Thoracic aorta (tissue), 2 donors: ENCODE results near the gene APP. TPM values are rescaled to one million over a fixed set of nuclear protein-coding genes. Genes with fewer than 3 reads are reported as not detected.
"Not testable (repeated sequence)": the region's sequence is repeated elsewhere in the genome, so short reads cannot be mapped to it uniquely, and the experiment has no call there.

Source experiments
- ATAC-seq: fragments of 150-250 bp; one replicate; pipeline ENCODE4 v1.8.0; 2017; ENCODE audit warnings: low read depth; ENCODE audit not compliant: insufficient number of reproducible peaks, low FRiP score
- DNase-seq: peaks from one replicate; pipeline ENCODE4 v3.0.0-alpha.2; 2020; ENCODE audit warnings: low spot score
- H3K27ac ChIP-seq, 2 donors: fragments of 200-600 bp; sonication (generic); 1 replicate in 1 of 2; 2 replicates in 1 of 2; pipeline ENCODE4 v1.5.1; 2016; ENCODE audit warnings: mild to moderate bottlenecking in 2 of 2, moderate library complexity in 2 of 2
- H3K27me3 ChIP-seq: fragments of 200-600 bp; sonication (generic); replicated peaks from 2 replicates; pipeline ENCODE4 v1.6.0; 2016; ENCODE audit warnings: mild to moderate bottlenecking; ENCODE audit not compliant: insufficient read depth
- H3K36me3 ChIP-seq: fragments of 200-600 bp; sonication (generic); one replicate; pipeline ENCODE4 v1.5.1; 2016
- H3K4me1 ChIP-seq, 2 donors: fragments of 200-600 bp; sonication (generic); 1 replicate in 1 of 2; 2 replicates in 1 of 2; pipeline versions ENCODE4 v1.5.1 to v1.6.0; 2016; ENCODE audit warnings: low read depth in 2 of 2, mild to moderate bottlenecking in 1 of 2; ENCODE audit not compliant: control insufficient read depth in 1 of 2
- H3K4me3 ChIP-seq: fragments of 200-600 bp; sonication (generic); 2 replicates; pipeline ENCODE4 v1.5.1; 2016; ENCODE audit warnings: mild to moderate bottlenecking
- H3K9me3 ChIP-seq: fragments of 200-600 bp; sonication (generic); 2 replicates; pipeline ENCODE4 v1.5.1; 2016
- CTCF ChIP-seq: fragments of 200-600 bp; sonication (generic); IDR thresholded peaks from one replicate; pipeline ENCODE4 v1.5.1; 2019; ENCODE audit warnings: antibody characterized with exemption
- total RNA-seq, 2 donors: library from RNA; depleted of rRNA; stranded (reverse); fragments of >200 nt; gene quantifications; one replicate each; pipeline versions ENCODE4 v1.1.0 to v1.2.3, GENCODE V29; 2016

The APP gene
- total RNA-seq, 2 donors from 2014 or later: 342 to 468 TPM

- Histone ChIP-seq H3K27me3 (no peaks in the 10 kb centered on the region), H3K9me3 (no peaks in the 10 kb centered on the region), H3K27ac (no peak overlapping the region), H3K4me1 (peaks cover 12 to 28% of the 10 kb centered on the region in 2 donors), H3K36me3 (no peaks in the 10 kb centered on the region), H3K4me3 (no peak overlapping the region)
- DNase-seq: no peak
- no peak for TF ChIP-seq CTCF
- ATAC-seq: no peak
These were observed 31.8 kb downstream of the APP start for GRCh38 chr21:26138615-26139257.

GRCh38 chr21:26137379-26138060 is 33.0 kb downstream of the APP start:
- Histone ChIP-seq H3K36me3 (no peaks in the 10 kb centered on the region), H3K4me1 (peaks cover 12 to 28% of the 10 kb centered on the region in 2 donors), H3K27ac (no peak overlapping the region), H3K9me3 (no peaks in the 10 kb centered on the region), H3K27me3 (no peaks in the 10 kb centered on the region), H3K4me3 (no peak overlapping the region)
- DNase-seq (no peak), ATAC-seq (no peak)
- no peak for TF ChIP-seq CTCF

DNA sequence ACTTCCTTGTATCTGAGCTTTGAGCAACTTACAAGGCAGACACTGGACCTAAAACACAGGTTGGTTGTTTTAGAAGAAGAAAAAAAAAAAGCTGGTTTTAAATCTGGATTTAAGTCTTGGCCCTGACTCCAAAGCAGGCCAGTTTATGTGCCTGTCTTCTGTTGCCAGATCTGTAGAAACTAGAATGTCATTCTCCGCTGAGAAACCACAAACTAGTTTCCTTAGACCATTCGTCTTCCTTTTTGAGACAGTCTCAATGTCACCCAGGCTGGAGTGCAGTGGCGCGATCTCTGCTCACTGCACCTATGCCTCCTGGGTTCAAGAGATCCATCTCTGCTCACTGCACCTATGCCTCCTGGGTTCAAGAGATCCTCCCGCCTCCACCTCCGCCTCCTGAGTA is 33.9 kb downstream of the APP start:
- H3K27ac ChIP-seq: no peak overlapping the region
- no peaks in the 10 kb centered on the region for H3K9me3 ChIP-seq
- ATAC-seq (no peak), DNase-seq (no peak)
- H3K4me1 ChIP-seq: peaks cover 12 to 28% of the 10 kb centered on the region in 2 donors
- no peaks in the 10 kb centered on the region for H3K36me3 ChIP-seq
- no peak for TF ChIP-seq CTCF
- H3K27me3 ChIP-seq: no peaks in the 10 kb centered on the region
- no peak overlapping the region for H3K4me3 ChIP-seq

- no peak for TF ChIP-seq CTCF
- DNase-seq (no peak), ATAC-seq (no peak)
These were observed 35.0 kb downstream of the APP start for GRCh38 chr21:26135520-26135919.

GRCh38 chr21:26131554-26131953 is 39.0 kb downstream of the APP start:
- no peak for ATAC-seq
- H3K36me3 ChIP-seq: no peaks in the 10 kb centered on the region
- H3K27ac ChIP-seq: no peak overlapping the region
- TF ChIP-seq CTCF: no peak
- no peaks in the 10 kb centered on the region for H3K9me3 ChIP-seq
- H3K27me3 ChIP-seq: no peaks in the 10 kb centered on the region
- no peak overlapping the region for H3K4me3 ChIP-seq
- H3K4me1 ChIP-seq: peaks cover 0 to 26% of the 10 kb centered on the region in 2 donors
- no peak for DNase-seq

More at GRCh38 chr21:26135520-26135919, 35.0 kb downstream of the APP start:
- Histone ChIP-seq H3K4me1 (peaks cover 8 to 24% of the 10 kb centered on the region in 2 donors), H3K27ac (no peak overlapping the region), H3K27me3 (no peaks in the 10 kb centered on the region), H3K4me3 (no peak overlapping the region), H3K9me3 (no peaks in the 10 kb centered on the region), H3K36me3 (no peaks in the 10 kb centered on the region)

GRCh38 chr21:26131053-26131452 is 39.5 kb downstream of the APP start:
- not testable (repeated sequence) for H3K4me3 ChIP-seq, H3K9me3 ChIP-seq, H3K27ac ChIP-seq, H3K36me3 ChIP-seq, DNase-seq, ATAC-seq, H3K27me3 ChIP-seq
- peaks cover 0 to 26% of the 10 kb centered on the region in 2 donors for H3K4me1 ChIP-seq
